SK-N-SH (cell line): ENCODE results near the gene ROM1.

Source experiments
- CTCF ChIP-seq: fragments of 200-600 bp; sonication (generic); IDR thresholded peaks from 2 replicates; pipeline ENCODE4 v1.6.1; 2017; ENCODE audit warnings: antibody characterized with exemption, mild to moderate bottlenecking, moderate library complexity
- POLR2AphosphoS5 ChIP-seq: IDR thresholded peaks from 2 replicates; pipeline ENCODE4 v1.6.1; 2012; ENCODE audit warnings: low read depth, low read length
- SMC3 ChIP-seq: IDR thresholded peaks from 2 replicates; pipeline ENCODE4 v1.6.1; 2012; ENCODE audit warnings: low read depth, low read length, improper control_type of control experiment
- TEAD4 ChIP-seq: IDR thresholded peaks from 2 replicates; pipeline ENCODE4 v1.4.0; 2012; ENCODE audit warnings: mild to moderate bottlenecking, borderline replicate concordance; ENCODE audit not compliant: insufficient read depth

- TF ChIP-seq CTCF: no peak
- no peak for TF ChIP-seq SMC3
- TF ChIP-seq POLR2AphosphoS5: no peak
- TF ChIP-seq TEAD4: no peak
Observed at GRCh38 chr11:62566247-62566646, 46.8 kb upstream of the ROM1 start.
